Gastrocnemius medialis (tissue), 4 donors: Measurements from ENCODE around the gene SEMA7A.

Experiments
- POLR2A ChIP-seq, 2 donors: fragments of 450-650 bp; IDR thresholded peaks; one replicate each; pipeline ENCODE4 v1.6.1; 2017; ENCODE audit warnings: antibody characterized with exemption in 2 of 2, mild to moderate bottlenecking in 2 of 2, moderate library complexity in 2 of 2
- TF ChIP-seq, protein P1 (sequence below), 5 experiments: fragments of 450-650 bp in 3 of 5; fragments of 200-600 bp in 2 of 5; sonication (generic) in 2 of 5; IDR thresholded peaks in 4 of 5; conservative IDR thresholded peaks in 1 of 5; 1 replicate in 4 of 5; 2 replicates in 1 of 5; pipeline ENCODE4 v1.5.1; 2016 to 2019; ENCODE audit warnings: antibody characterized with exemption in 5 of 5, mild to moderate bottlenecking in 3 of 5, moderate library complexity in 3 of 5

DNA sequence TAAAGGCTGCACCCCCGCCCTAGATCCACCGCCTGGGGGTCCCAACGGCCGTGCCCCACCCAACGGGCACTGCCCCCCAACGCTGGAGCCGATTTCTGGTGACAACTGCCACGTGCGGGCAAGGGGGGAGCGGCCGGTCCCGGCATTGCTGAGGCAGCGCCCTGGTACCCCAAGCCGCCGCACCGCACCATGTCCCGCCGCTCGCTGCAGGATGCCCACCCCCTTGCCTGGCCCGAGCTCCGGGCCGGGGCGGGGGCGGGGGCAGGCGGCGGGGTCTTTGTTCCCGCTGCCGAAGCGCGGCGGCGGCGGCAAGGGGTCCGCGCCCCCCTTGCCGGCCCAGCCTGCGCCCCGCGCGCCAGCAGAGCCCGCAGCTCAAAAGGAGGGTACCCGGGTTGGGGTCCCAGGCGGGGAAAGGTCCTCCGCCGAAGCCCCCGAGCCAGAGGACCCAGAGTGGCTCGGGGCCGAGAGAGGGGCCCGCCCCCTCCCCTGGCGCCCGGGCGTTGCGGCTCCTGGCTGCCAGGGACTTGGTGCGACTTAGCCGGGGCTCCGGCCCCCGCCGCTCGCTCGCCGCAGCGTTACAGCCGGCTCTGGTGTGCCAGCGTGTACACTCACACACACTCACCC, 678 bp downstream of the SEMA7A start:
- TF ChIP-seq, protein P1, sequence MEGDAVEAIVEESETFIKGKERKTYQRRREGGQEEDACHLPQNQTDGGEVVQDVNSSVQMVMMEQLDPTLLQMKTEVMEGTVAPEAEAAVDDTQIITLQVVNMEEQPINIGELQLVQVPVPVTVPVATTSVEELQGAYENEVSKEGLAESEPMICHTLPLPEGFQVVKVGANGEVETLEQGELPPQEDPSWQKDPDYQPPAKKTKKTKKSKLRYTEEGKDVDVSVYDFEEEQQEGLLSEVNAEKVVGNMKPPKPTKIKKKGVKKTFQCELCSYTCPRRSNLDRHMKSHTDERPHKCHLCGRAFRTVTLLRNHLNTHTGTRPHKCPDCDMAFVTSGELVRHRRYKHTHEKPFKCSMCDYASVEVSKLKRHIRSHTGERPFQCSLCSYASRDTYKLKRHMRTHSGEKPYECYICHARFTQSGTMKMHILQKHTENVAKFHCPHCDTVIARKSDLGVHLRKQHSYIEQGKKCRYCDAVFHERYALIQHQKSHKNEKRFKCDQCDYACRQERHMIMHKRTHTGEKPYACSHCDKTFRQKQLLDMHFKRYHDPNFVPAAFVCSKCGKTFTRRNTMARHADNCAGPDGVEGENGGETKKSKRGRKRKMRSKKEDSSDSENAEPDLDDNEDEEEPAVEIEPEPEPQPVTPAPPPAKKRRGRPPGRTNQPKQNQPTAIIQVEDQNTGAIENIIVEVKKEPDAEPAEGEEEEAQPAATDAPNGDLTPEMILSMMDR (IDR thresholded peaks at IDR 0.05 in 4 of 5, conservative IDR thresholded peaks at IDR 0.05 in 1 of 5), result no peak
- no peak for TF ChIP-seq POLR2A (IDR thresholded peaks at IDR 0.05)
